SK-N-SH (cell line): ENCODE data around the gene BSN. TPM values are rescaled to one million over a fixed set of nuclear protein-coding genes. Genes with fewer than 3 reads are reported as not detected.

Source experiments
- CTCF ChIA-PET: fragments of 300-600, 350-600 bp; formaldehyde crosslinking; extraction: SDS; loops from one replicate; lab custom pipeline; 2021; lab: Yijun Ruan, JAX
- POLR2A ChIA-PET: fragments of 350-600 bp; sonication (Branson Sonifier 250); formaldehyde crosslinking; extraction: SDS; loops from one replicate; lab custom pipeline; 2020; ENCODE audit warnings: antibody characterized with exemption, inconsistent platforms; lab: Yijun Ruan, JAX
- DNase-seq: peaks from one replicate; pipeline ENCODE4 v3.0.0; 2012
- H2AFZ ChIP-seq: fragments of 200-600 bp; sonication (generic); 2 replicates; pipeline ENCODE4 v1.8.1; 2016; ENCODE audit warnings: antibody characterized with exemption, mild to moderate bottlenecking, low read depth
- H3F3A ChIP-seq: fragments of 200-600 bp; sonication (generic); replicated peaks from 2 replicates; pipeline ENCODE3; 2016; ENCODE audit warnings: antibody characterized with exemption, mild to moderate bottlenecking; ENCODE audit not compliant: insufficient read depth
- H3K27ac ChIP-seq, 2 experiments: fragments of 200-500 bp in 1 of 2; fragments of 200-600 bp in 1 of 2; sonication (Bioruptor generic) in 1 of 2; sonication (generic), shearing (Covaris generic) in 1 of 2; 2 replicates each; pipeline versions ENCODE4 v1.5.1 to v1.6.1; 2014 to 2016; ENCODE audit warnings: low read depth in 2 of 2, inconsistent platforms in 1 of 2, low read length in 1 of 2, mild to moderate bottlenecking in 1 of 2, mixed read lengths in 1 of 2
- H3K27me3 ChIP-seq: fragments of 200-600 bp; sonication (generic), shearing (Covaris generic); 2 replicates; pipeline ENCODE4 v1.6.1; 2016; ENCODE audit warnings: mixed run types; ENCODE audit not compliant: insufficient read depth
- H3K36me3 ChIP-seq, 2 experiments: fragments of 200-500 bp in 1 of 2; fragments of 200-600 bp in 1 of 2; sonication (Bioruptor generic) in 1 of 2; sonication (generic) in 1 of 2; replicated peaks in 1 of 2; 2 replicates each; pipeline versions ENCODE3 to v1.5.1; 2014 to 2016; ENCODE audit warnings: low read length in 1 of 2, mild to moderate bottlenecking in 1 of 2; ENCODE audit not compliant: insufficient read depth in 2 of 2, control insufficient read depth in 1 of 2
- H3K4me1 ChIP-seq, 2 experiments: fragments of 200-500 bp in 1 of 2; fragments of 200-600 bp in 1 of 2; sonication (Bioruptor generic) in 1 of 2; sonication (generic), shearing (Covaris generic) in 1 of 2; 2 replicates each; pipeline versions ENCODE4 v1.5.1 to v1.6.1; 2014 to 2016; ENCODE audit warnings: low read depth in 1 of 2, low read length in 1 of 2, mixed run types in 1 of 2; ENCODE audit not compliant: insufficient read depth in 2 of 2, control insufficient read depth in 1 of 2
- H3K4me2 ChIP-seq: fragments of 200-600 bp; sonication (generic), shearing (Covaris generic); 2 replicates; pipeline ENCODE4 v1.6.1; 2017; ENCODE audit warnings: mixed run types
- H3K4me3 ChIP-seq, 2 experiments: fragments of 200-500 bp in 1 of 2; fragments of 200-600 bp in 1 of 2; sonication (Bioruptor generic) in 1 of 2; sonication (generic), shearing (Covaris generic) in 1 of 2; 2 replicates each; pipeline versions ENCODE4 v1.5.1 to v1.8.1; 2014 to 2016; ENCODE audit warnings: low read depth in 2 of 2, inconsistent platforms in 1 of 2, low read length in 1 of 2, mild to moderate bottlenecking in 1 of 2, mixed read lengths in 1 of 2, moderate library complexity in 1 of 2
- H3K79me2 ChIP-seq: fragments of 200-600 bp; sonication (generic); 2 replicates; pipeline ENCODE4 v1.8.1; 2017; ENCODE audit warnings: mild to moderate bottlenecking; ENCODE audit not compliant: insufficient read depth
- H3K9ac ChIP-seq: fragments of 200-600 bp; sonication (generic); 2 replicates; pipeline ENCODE4 v1.6.1; 2017; ENCODE audit warnings: mixed run types
- H3K9me2 ChIP-seq: fragments of 200-600 bp; sonication (generic); 2 replicates; pipeline ENCODE4 v1.6.1; 2017; ENCODE audit warnings: mixed run types
- H3K9me3 ChIP-seq: fragments of 200-600 bp; sonication (generic); 2 replicates; pipeline ENCODE4 v1.6.1; 2017; ENCODE audit warnings: mixed run types, mild to moderate bottlenecking, moderate library complexity
- H4K20me1 ChIP-seq: fragments of 200-600 bp; sonication (generic); 2 replicates; pipeline ENCODE4 v1.6.1; 2017; ENCODE audit warnings: mild to moderate bottlenecking, mixed run types; ENCODE audit not compliant: insufficient read depth
- EP300 ChIP-seq, 2 experiments: IDR thresholded peaks; 2 replicates each; pipeline versions ENCODE4 v1.4.0 to v1.6.1; 2012; ENCODE audit warnings: borderline replicate concordance in 1 of 2, low read depth in 1 of 2, low read length in 1 of 2
- EZH2phosphoT487 ChIP-seq: fragments of 200-600 bp; sonication (generic); IDR thresholded peaks from 2 replicates; pipeline ENCODE4 v1.6.1; 2017; ENCODE audit warnings: low read depth, mixed run types, mild to moderate bottlenecking, antibody characterized with exemption, moderate library complexity, borderline replicate concordance
- FOSL2 ChIP-seq: IDR thresholded peaks from 2 replicates; pipeline ENCODE4 v1.4.0; 2012; ENCODE audit warnings: low read depth, mild to moderate bottlenecking, moderate library complexity, borderline replicate concordance
- JUND ChIP-seq: IDR thresholded peaks from 2 replicates; pipeline ENCODE4 v1.4.0; 2012
- MXI1 ChIP-seq: IDR thresholded peaks from 2 replicates; pipeline ENCODE4 v1.6.1; 2012; ENCODE audit warnings: mild to moderate bottlenecking, low read depth, low read length, improper control_type of control experiment
- NFIC ChIP-seq: IDR thresholded peaks from 2 replicates; pipeline ENCODE4 v1.4.0; 2012; ENCODE audit warnings: borderline replicate concordance
- POLR2AphosphoS5 ChIP-seq: IDR thresholded peaks from 2 replicates; pipeline ENCODE4 v1.6.1; 2012; ENCODE audit warnings: low read depth, low read length
- RAD21 ChIP-seq: IDR thresholded peaks from 2 replicates; pipeline ENCODE4 v1.6.1; 2012; ENCODE audit warnings: mild to moderate bottlenecking, low read length
- SMC3 ChIP-seq: IDR thresholded peaks from 2 replicates; pipeline ENCODE4 v1.6.1; 2012; ENCODE audit warnings: low read depth, low read length, improper control_type of control experiment
- YY1 ChIP-seq: IDR thresholded peaks from 2 replicates; pipeline ENCODE4 v1.4.0; 2012; ENCODE audit warnings: low read depth, mild to moderate bottlenecking
- ZBTB33 ChIP-seq: IDR thresholded peaks from 2 replicates; pipeline ENCODE4 v1.4.0; 2012; ENCODE audit warnings: low read depth, borderline replicate concordance
- WGBS: methylation state at CpG from one replicate; pipeline ENCODE4 v1.1.6; 2017; ENCODE audit warnings: low lambda C conversion rate; 5-methylcytosine and 5-hydroxymethylcytosine counted together
- polyA plus RNA-seq, 3 experiments: library from polyadenylated mRNA; depleted of rRNA; stranded (reverse); fragments of >200 nt; gene quantifications; 2 replicates each; pipeline ENCODE4 v1.2.3, GENCODE V29; 2012
- TF ChIP-seq, protein P1 (sequence below): fragments of 200-600 bp; sonication (generic); IDR thresholded peaks from 2 replicates; pipeline ENCODE4 v1.6.1; 2017; ENCODE audit warnings: antibody characterized with exemption, mild to moderate bottlenecking, moderate library complexity
- TF ChIP-seq, protein P2 (sequence below): IDR thresholded peaks from 2 replicates; pipeline ENCODE4 v1.4.0; 2012; ENCODE audit warnings: low read depth
- TF ChIP-seq, protein P3 (sequence below): fragments of 150-350 bp; IDR thresholded peaks from 2 replicates; pipeline ENCODE4 v1.6.1; 2017; ENCODE audit warnings: antibody characterized with exemption, low read length, low read depth, borderline replicate concordance

The BSN gene
- polyA plus RNA-seq, 1 of the 3 experiments (the other 2 are of a cell fraction), result 0.07 TPM

GRCh38 chr3:49636883-49637609, 82.8 kb downstream of the BSN start (continued):
- no peak for TF ChIP-seq POLR2AphosphoS5
- no peak for TF ChIP-seq YY1
- no peak for TF ChIP-seq MXI1
- no peak for TF ChIP-seq SMC3
- TF ChIP-seq, all 33 proteins: peak for 0

GRCh38 chr3:49638445-49638844, 84.2 kb downstream of the BSN start:
- H3K4me1 ChIP-seq, result no peaks in the 10 kb centered on the region
- H3K9ac ChIP-seq, result no peak overlapping the region
- WGBS, result 50% methylated on average over 8 of the region's 8 CpGs
- TF ChIP-seq FOSL2, result peak; percentile 27; the same call in 1 of the 2 replicates
- TF ChIP-seq JUND, result no peak
- H2AFZ ChIP-seq, result no peak overlapping the region
- H3K9me3 ChIP-seq, result no peaks in the 10 kb centered on the region
- no peak overlapping the region for H3K4me2 ChIP-seq
- no peaks in the 10 kb centered on the region for H3K36me3 ChIP-seq
- H3K4me3 ChIP-seq, result no peak overlapping the region
- no peaks in the 10 kb centered on the region for H3K79me2 ChIP-seq
- DNase-seq, result no peak
- ChIA-PET POLR2A (no interaction called here), CTCF (interaction anchor here (1.8 to 2.6 kb wide), 2 partner anchors 33 to 99 kb away, joined by 4 to 11 read pairs; no protein-coding TSS in a partner anchor)
- H3K9me2 ChIP-seq, result no peaks in the 10 kb centered on the region
- H4K20me1 ChIP-seq, result no peaks in the 10 kb centered on the region
- no peaks in the 10 kb centered on the region for H3F3A ChIP-seq
- no peaks in the 10 kb centered on the region for H3K27me3 ChIP-seq
- H3K27ac ChIP-seq, result no peak overlapping the region

DNA sequence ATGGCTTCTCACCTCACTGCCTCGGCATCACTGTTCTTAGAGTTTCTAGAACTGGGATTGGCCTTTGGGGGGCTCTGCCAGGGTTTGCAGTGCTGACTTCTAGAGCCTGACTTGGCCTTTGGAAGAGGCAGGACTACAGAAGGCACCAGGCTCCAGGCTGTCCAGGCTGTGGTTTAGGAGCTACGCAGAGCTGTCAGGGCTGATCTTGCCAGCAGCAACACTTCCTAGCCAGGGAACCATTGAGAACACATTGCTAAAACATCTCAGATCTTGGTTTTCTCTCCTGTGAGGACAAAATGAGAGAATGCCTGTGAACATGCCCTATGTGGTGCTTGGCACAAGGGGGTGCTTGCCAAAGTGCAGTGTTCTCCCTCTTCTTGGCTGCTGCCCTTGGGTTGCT, 85.3 kb downstream of the BSN start:
- Histone ChIP-seq H3K4me2 (no peak overlapping the region), H3K36me3 (no peaks in the 10 kb centered on the region), H3K27ac (no peak overlapping the region), H3F3A (no peaks in the 10 kb centered on the region), H3K9ac (no peak overlapping the region), H3K9me3 (no peaks in the 10 kb centered on the region), H3K9me2 (no peaks in the 10 kb centered on the region), H3K27me3 (no peaks in the 10 kb centered on the region), H3K4me3 (no peak overlapping the region), H2AFZ (no peak overlapping the region), H4K20me1 (no peaks in the 10 kb centered on the region), H3K79me2 (no peaks in the 10 kb centered on the region), H3K4me1 (no peaks in the 10 kb centered on the region)
- CTCF ChIA-PET, result interaction anchor here (0.9 to 2.2 kb wide), 3 partner anchors 32 to 100 kb away, joined by 3 to 7 read pairs (median 4); no protein-coding TSS in a partner anchor
- 75% methylated on average over 2 of the region's 2 CpGs for WGBS
- TF ChIP-seq NFIC, result no peak
- no peak for TF ChIP-seq EZH2phosphoT487
- TF ChIP-seq MXI1, result no peak
- DNase-seq, result no peak
- POLR2A ChIA-PET, result no interaction called here

DNA sequence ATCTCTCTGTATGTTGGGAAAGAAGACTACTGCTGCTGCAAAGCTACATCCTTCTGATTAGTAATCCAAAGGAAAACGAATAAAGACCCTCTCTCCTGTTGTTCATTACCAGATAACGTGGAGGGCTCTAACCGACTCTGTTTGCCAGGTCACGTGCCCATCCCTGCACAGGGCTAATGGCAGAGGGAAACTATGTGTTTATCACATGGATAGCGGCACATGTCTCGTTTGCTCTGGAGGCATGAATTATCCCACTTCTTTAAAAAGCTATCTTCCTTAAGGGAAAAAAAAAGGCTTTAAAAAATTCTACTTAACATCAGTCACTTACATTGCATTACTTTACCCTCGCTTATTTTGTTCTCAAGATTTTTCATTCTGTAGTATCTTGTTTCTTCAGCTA, 87.0 kb downstream of the BSN start:
- Histone ChIP-seq H3K36me3 (no peaks in the 10 kb centered on the region), H2AFZ (no peak overlapping the region), H3K4me3 (no peak overlapping the region), H3K9me3 (no peaks in the 10 kb centered on the region), H3F3A (no peaks in the 10 kb centered on the region), H3K4me1 (no peaks in the 10 kb centered on the region), H3K4me2 (no peak overlapping the region), H4K20me1 (no peaks in the 10 kb centered on the region), H3K9ac (no peak overlapping the region), H3K9me2 (no peaks in the 10 kb centered on the region), H3K27me3 (no peaks in the 10 kb centered on the region), H3K79me2 (no peaks in the 10 kb centered on the region), H3K27ac (no peak overlapping the region)
- 60% methylated on average over 7 of the region's 7 CpGs for WGBS
- ChIA-PET POLR2A (no interaction called here), CTCF (interaction anchor here (1.0 to 2.2 kb wide), 3 partner anchors 15 to 102 kb away, joined by 3 to 7 read pairs (median 5); no protein-coding TSS in a partner anchor)
- DNase-seq, result no peak
- TF ChIP-seq NFIC (no peak), MXI1 (no peak), EP300 (IDR thresholded peaks at IDR 0.05; ENCODE audit: borderline replicate concordance in 1 of 2, low read depth in 1 of 2, low read length in 1 of 2) (no peak), RAD21 (no peak), ZBTB33 (no peak)
- TF ChIP-seq, protein P1, sequence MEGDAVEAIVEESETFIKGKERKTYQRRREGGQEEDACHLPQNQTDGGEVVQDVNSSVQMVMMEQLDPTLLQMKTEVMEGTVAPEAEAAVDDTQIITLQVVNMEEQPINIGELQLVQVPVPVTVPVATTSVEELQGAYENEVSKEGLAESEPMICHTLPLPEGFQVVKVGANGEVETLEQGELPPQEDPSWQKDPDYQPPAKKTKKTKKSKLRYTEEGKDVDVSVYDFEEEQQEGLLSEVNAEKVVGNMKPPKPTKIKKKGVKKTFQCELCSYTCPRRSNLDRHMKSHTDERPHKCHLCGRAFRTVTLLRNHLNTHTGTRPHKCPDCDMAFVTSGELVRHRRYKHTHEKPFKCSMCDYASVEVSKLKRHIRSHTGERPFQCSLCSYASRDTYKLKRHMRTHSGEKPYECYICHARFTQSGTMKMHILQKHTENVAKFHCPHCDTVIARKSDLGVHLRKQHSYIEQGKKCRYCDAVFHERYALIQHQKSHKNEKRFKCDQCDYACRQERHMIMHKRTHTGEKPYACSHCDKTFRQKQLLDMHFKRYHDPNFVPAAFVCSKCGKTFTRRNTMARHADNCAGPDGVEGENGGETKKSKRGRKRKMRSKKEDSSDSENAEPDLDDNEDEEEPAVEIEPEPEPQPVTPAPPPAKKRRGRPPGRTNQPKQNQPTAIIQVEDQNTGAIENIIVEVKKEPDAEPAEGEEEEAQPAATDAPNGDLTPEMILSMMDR, result no peak
- TF ChIP-seq, protein P2, sequence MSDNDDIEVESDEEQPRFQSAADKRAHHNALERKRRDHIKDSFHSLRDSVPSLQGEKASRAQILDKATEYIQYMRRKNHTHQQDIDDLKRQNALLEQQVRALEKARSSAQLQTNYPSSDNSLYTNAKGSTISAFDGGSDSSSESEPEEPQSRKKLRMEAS, result no peak
- TF ChIP-seq, protein P3, sequence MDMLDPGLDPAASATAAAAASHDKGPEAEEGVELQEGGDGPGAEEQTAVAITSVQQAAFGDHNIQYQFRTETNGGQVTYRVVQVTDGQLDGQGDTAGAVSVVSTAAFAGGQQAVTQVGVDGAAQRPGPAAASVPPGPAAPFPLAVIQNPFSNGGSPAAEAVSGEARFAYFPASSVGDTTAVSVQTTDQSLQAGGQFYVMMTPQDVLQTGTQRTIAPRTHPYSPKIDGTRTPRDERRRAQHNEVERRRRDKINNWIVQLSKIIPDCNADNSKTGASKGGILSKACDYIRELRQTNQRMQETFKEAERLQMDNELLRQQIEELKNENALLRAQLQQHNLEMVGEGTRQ, result no peak
